Left lung (tissue), 10 donors: ENCODE data around the gene GBGT1. TPM values are rescaled to one million over a fixed set of nuclear protein-coding genes. Genes with fewer than 3 reads are reported as not detected.
"Not testable (repeated sequence)": the region's sequence is repeated elsewhere in the genome, so short reads cannot be mapped to it uniquely, and the experiment has no call there.

Source experiments
- ATAC-seq: fragments of 200-7000 bp; cut with Tn5 transposase; one replicate; pipeline ENCODE4 v1.9.1; 2020; ENCODE audit warnings: moderate library complexity
- DNase-seq, 4 donors: peaks; one replicate each; pipeline ENCODE4 v3.0.0-alpha.2; 2013 to 2020
- H3K27ac ChIP-seq, 2 donors: fragments of 200-600 bp; sonication (generic) in 1 of 2; one replicate each; pipeline versions ENCODE4 v1.5.0 to v1.8.0; 2020 to 2021
- H3K27me3 ChIP-seq, 2 donors: fragments of 200-600 bp; sonication (generic) in 1 of 2; one replicate each; pipeline versions ENCODE4 v1.5.0 to v1.8.0; 2020 to 2021
- H3K36me3 ChIP-seq, 2 donors: fragments of 200-600 bp; sonication (generic) in 1 of 2; one replicate each; pipeline versions ENCODE4 v1.5.0 to v1.8.0; 2020 to 2021
- H3K4me1 ChIP-seq, 2 donors: fragments of 200-600 bp; one replicate each; pipeline ENCODE4 v1.8.0; 2021
- H3K4me3 ChIP-seq, 2 donors: fragments of 200-600 bp; sonication (generic) in 1 of 2; one replicate each; pipeline versions ENCODE4 v1.5.0 to v1.8.0; 2020 to 2021; ENCODE audit warnings: mild to moderate bottlenecking in 1 of 2
- H3K9me3 ChIP-seq, 2 donors: fragments of 200-600 bp; sonication (generic) in 1 of 2; one replicate each; pipeline versions ENCODE4 v1.5.0 to v1.8.0; 2020 to 2021
- CTCF ChIP-seq, 2 donors: fragments of 200-600 bp; sonication (generic) in 1 of 2; IDR thresholded peaks; one replicate each; pipeline versions ENCODE4 v1.5.0 to v1.8.0; 2021; ENCODE audit warnings: antibody characterized with exemption in 2 of 2
- intact Hi-C, 2 donors: fragments of 100-400 bp; cut with DNase I; formaldehyde crosslinking; loops; one replicate each; pipeline versions ENCODE4 v1.11.2 to v1.14.2; 2022
- polyA plus RNA-seq, 6 donors: library from polyadenylated mRNA; unstranded; fragments of 120-200 nt; gene quantifications; one replicate each; pipeline ENCODE4 v1.2.1, GENCODE V29; 2013; ENCODE audit not compliant: insufficient read length in 6 of 6
- total RNA-seq, 2 donors: library from RNA; stranded (reverse); fragmentation: NEBNext Ultra II Directional; extraction: Animal tissue kit (Norgen Biotek cat#: 25700); gene quantifications; one replicate each; pipeline ENCODE4 v1.2.1, GENCODE V29; 2021
- donor health status: DM: no; HTN: yes; CAD: no.
- donor health status: DM: no; HTN: no; CAD: no.

GBGT1 gene
- total and polyA plus RNA-seq, 8 donors = 2.7 to 45.1 (median 4.9) TPM

DNA sequence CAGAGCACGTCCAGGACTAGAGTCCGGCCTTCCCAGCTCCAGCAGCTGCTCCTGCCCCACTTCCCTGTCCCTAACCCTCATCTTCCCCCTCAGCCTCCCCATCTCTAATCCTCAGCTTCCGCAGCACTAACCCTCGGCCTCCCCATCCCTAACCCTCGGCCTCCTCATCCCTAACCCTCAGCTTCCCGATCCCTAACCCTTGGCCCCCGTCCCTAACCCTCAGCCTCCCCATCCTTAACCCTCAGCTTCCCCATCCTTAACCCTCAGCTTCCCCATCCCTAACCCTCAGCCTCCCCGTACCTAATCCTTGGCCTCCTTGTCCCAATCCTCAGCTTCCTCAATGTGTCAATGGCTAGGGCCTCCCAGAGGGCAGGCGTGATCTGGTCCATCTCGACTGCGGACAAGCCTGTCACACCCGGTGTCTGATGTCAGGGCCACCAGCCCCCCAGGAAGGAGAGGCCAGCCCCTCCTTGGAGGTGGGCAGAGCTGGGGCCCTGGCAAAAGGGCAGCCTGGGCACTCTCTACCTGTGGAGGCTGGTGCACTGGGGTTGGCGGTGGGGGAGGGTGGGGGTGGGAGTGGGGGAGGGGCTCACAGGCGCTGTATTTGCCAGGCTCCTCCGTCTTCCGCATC lies 43.9 kb upstream of the GBGT1 start:
- ATAC-seq = no peak
- no peaks in the 10 kb centered on the region for H3K36me3 ChIP-seq
- peaks cover 0 to 55% of the 10 kb centered on the region in 2 donors for H3K27me3 ChIP-seq
- no peaks in the 10 kb centered on the region for H3K4me1 ChIP-seq
- H3K27ac ChIP-seq = no peak overlapping the region
- intact Hi-C loops = no loop called here
- H3K4me3 ChIP-seq = no peak overlapping the region
- peak in 1 of 4 donors; percentile 24 for DNase-seq
- no peak for TF ChIP-seq CTCF (IDR thresholded peaks at IDR 0.05)
- H3K9me3 ChIP-seq = no peaks in the 10 kb centered on the region

- Histone ChIP-seq H3K9me3 (no peaks in the 10 kb centered on the region), H3K27me3 (peaks cover 0 to 55% of the 10 kb centered on the region in 2 donors), H3K36me3 (no peaks in the 10 kb centered on the region), H3K4me3 (no peak overlapping the region), H3K4me1 (no peaks in the 10 kb centered on the region), H3K27ac (no peak overlapping the region)
- ATAC-seq = no peak
- peak in 1 of 4 donors; percentile 41 for DNase-seq
- TF ChIP-seq CTCF (IDR thresholded peaks at IDR 0.05) = no peak
- intact Hi-C loops = no loop called here
Measured at GRCh38 chr9:133207021-133207531, 43.4 kb upstream of the GBGT1 start.

DNA sequence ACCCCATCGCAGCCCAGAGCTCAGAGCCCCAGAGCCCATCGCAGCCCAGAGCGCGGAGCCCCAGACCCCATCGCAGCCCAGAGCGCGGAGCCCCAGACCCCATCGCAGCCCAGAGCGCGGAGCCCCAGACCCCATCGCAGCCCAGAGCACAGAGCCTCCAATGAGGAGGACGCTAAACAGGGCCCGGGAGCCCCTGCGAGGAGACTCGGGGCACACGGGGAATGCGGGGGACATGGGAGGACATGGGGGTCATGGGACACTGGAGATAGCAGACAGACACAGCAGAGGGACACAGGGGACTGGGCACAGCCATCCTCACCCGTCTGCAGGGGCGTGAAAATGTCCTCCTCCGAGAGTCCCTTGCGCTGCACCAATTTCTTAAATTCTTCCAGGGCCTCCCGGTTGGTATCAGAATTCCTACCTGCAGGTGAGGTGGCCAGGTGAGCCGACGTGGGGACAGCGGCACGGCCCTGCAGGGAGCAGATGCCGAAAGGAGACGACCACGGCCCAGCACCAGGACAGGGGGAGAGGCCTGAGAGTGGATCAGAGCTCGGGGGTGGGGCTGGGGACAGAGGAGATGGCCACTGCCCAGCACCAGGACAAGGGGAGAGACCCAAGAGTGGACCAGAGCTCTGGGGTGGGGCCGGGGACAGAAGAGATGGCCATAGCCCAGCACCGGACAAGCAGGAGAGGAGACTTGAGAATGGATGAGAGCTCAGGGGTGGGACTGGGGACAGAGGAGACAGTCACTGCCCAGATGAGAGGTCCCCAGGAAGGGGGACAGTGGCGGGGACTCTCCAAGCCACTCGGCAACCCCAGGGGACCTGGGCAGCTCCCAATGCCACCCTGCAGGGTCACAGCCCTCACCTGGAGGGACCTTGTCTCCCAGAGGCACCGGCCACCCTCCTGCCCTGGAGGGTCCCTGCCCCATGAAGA lies 42.5 kb upstream of the GBGT1 start:
- Histone ChIP-seq H3K27me3 (peaks cover 0 to 61% of the 10 kb centered on the region in 2 donors), H3K4me3 (no peak overlapping the region), H3K9me3 (no peaks in the 10 kb centered on the region), H3K36me3 (no peaks in the 10 kb centered on the region), H3K27ac (no peak overlapping the region), H3K4me1 (no peaks in the 10 kb centered on the region)
- peak in 1 of 4 donors; percentile 62 for DNase-seq
- intact Hi-C loops = no loop called here
- no peak for ATAC-seq
- no peak for TF ChIP-seq CTCF (IDR thresholded peaks at IDR 0.05)

DNA sequence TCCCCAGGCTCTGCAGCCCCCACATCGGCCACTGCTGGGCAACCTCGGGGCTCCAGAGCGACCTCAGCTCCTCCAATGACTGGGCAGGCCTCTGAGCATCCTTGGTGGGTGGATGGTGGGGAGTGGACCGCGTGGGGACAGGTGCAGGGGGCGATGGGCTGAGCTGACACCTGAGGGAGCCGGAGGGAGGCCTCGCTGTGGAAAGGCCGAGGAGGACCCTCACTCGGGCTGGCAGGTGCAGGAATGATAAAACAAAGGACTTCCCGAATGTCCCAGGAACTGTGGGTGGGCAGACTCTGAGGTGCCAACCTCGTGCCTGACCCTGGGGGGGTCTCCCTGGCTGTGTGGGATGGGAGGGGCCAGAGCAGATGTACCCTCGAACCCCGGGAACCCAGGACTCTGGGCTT lies 41.8 kb upstream of the GBGT1 start:
- H3K4me1 ChIP-seq, H3K36me3 ChIP-seq, H3K27ac ChIP-seq, DNase-seq, ATAC-seq, intact Hi-C loops, H3K9me3 ChIP-seq, H3K4me3 ChIP-seq: not testable (repeated sequence)
- H3K27me3 ChIP-seq = peaks cover 0 to 68% of the 10 kb centered on the region in 2 donors

GRCh38 chr9:133204993-133205336 lies 41.3 kb upstream of the GBGT1 start:
- peaks cover 0 to 70% of the 10 kb centered on the region in 2 donors for H3K27me3 ChIP-seq
- no peak for ATAC-seq
- no peak overlapping the region for H3K27ac ChIP-seq

More at GRCh38 chr9:133204993-133205336, 41.3 kb upstream of the GBGT1 start:
- TF ChIP-seq CTCF (IDR thresholded peaks at IDR 0.05) = no peak
- no peaks in the 10 kb centered on the region for H3K36me3 ChIP-seq
- intact Hi-C loops = no loop called here
- H3K4me1 ChIP-seq = no peaks in the 10 kb centered on the region
- no peaks in the 10 kb centered on the region for H3K9me3 ChIP-seq
- no peak for DNase-seq
- no peak overlapping the region for H3K4me3 ChIP-seq
